PFSK-1 (cell line): ENCODE results near the gene CDK15.

Experiments
- FOXP2 ChIP-seq: optimal IDR thresholded peaks from 2 replicates; pipeline ENCODE3; 2011; ENCODE audit warnings: borderline replicate concordance, control low read depth, inconsistent platforms; ENCODE audit not compliant: insufficient read depth; ENCODE audit errors: extremely low read length, extremely low read depth
- POLR2AphosphoS5 ChIP-seq: IDR thresholded peaks from 2 replicates; pipeline ENCODE4 v1.6.1; 2012; ENCODE audit warnings: low read depth, mild to moderate bottlenecking, control low read depth, low read length, moderate library complexity
- REST ChIP-seq, 2 experiments: IDR thresholded peaks; 2 replicates each; pipeline versions ENCODE4 v1.6.1 to v1.8.0; 2011 to 2012; ENCODE audit warnings: low read depth in 2 of 2, low read length in 2 of 2, control low read depth in 1 of 2, inconsistent platforms in 1 of 2, mild to moderate bottlenecking in 1 of 2, moderate library complexity in 1 of 2; ENCODE audit not compliant: insufficient read depth in 1 of 2
- SIN3A ChIP-seq: IDR thresholded peaks from 2 replicates; pipeline ENCODE4 v1.6.1; 2012; ENCODE audit warnings: mild to moderate bottlenecking, low read length, moderate library complexity, borderline replicate concordance; ENCODE audit not compliant: insufficient read depth
- TAF1 ChIP-seq: IDR thresholded peaks from 2 replicates; pipeline ENCODE4 v1.6.1; 2012; ENCODE audit warnings: low read length, control low read depth, borderline replicate concordance; ENCODE audit not compliant: insufficient read depth

- TF ChIP-seq TAF1 (no peak), POLR2AphosphoS5 (no peak), REST (IDR thresholded peaks at IDR 0.05; ENCODE audit: insufficient read depth in 1 of 2, low read depth in 2 of 2, low read length in 2 of 2) (no peak), SIN3A (no peak), FOXP2 (no peak)
These were observed 73.7 kb downstream of the CDK15 start for GRCh38 chr2:201879996-201880395.
